ENCODE results near the gene SLC25A18.
"Not testable (repeated sequence)": the region's sequence is repeated elsewhere in the genome, so short reads cannot be mapped to it uniquely, and the experiment has no call there.

DNA sequence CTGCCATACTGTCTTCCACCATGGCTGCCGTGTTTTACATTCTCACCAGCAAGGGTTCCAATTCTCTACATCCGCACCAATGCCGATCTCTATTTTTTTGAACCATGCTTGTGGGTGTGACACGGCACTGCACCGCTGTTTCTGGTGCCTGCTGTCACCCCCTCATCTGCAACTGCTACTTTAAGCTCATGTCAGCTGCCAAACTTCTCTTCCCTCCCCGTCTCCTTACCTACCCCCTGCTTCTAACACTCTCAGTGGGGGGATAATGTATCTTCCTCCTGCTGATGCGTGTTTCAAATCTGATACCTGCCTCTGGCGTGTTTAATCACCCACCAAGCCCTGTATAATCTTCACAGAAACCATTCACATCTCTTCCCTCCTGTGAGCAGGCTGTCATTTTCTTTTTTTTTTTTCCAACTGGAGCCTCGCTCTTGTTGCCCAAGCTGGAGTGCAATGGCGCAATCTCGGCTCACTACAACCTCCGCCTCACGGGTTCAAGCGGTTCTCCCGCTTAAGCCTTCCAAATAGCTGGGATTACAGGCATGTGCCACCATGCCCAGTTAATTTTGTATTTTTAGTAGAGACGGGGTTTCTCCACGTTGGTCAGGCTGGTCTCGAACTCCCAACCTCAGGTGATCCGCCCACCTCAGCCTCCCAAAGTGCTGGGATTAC, 2.9 kb downstream of the SLC25A18 start:
- TF ChIP-seq, protein P1, sequence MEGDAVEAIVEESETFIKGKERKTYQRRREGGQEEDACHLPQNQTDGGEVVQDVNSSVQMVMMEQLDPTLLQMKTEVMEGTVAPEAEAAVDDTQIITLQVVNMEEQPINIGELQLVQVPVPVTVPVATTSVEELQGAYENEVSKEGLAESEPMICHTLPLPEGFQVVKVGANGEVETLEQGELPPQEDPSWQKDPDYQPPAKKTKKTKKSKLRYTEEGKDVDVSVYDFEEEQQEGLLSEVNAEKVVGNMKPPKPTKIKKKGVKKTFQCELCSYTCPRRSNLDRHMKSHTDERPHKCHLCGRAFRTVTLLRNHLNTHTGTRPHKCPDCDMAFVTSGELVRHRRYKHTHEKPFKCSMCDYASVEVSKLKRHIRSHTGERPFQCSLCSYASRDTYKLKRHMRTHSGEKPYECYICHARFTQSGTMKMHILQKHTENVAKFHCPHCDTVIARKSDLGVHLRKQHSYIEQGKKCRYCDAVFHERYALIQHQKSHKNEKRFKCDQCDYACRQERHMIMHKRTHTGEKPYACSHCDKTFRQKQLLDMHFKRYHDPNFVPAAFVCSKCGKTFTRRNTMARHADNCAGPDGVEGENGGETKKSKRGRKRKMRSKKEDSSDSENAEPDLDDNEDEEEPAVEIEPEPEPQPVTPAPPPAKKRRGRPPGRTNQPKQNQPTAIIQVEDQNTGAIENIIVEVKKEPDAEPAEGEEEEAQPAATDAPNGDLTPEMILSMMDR (IDR thresholded peaks at IDR 0.05): not testable (repeated sequence)
- not testable (repeated sequence) for TF ChIP-seq POLR2A (IDR thresholded peaks at IDR 0.05)

Measured in right lobe of liver (tissue), 4 donors.